Activated CD8-positive, alpha-beta T cell treated with anti-CD3 and anti-CD28 coated beads for 36 hours (primary cell): ENCODE data around the gene DOK3. TPM values are rescaled to one million over a fixed set of nuclear protein-coding genes. Genes with fewer than 3 reads are reported as not detected.

ENCODE experiments used
- ATAC-seq: fragments of 200-7000 bp; cut with Tn5 transposase; one replicate; pipeline ENCODE4 v1.10.0; 2021; ENCODE audit warnings: mild to moderate bottlenecking, moderate library complexity
- CTCF ChIA-PET: fragments of 350-600 bp; sonication (Branson Sonifier 250); formaldehyde crosslinking; loops from one replicate; lab custom pipeline; 2021; ENCODE audit warnings: antibody characterized with exemption; lab: Charles Lee
- POLR2A ChIA-PET: fragments of 350-600 bp; sonication (Branson Sonifier 250); formaldehyde crosslinking; loops from one replicate; lab custom pipeline; 2021; ENCODE audit warnings: antibody characterized with exemption; lab: Charles Lee
- DNase-seq: peaks from one replicate; pipeline ENCODE4 v3.0.0-alpha.2; 2020
- H3K27ac Mint-ChIP-seq: one replicate; pipeline ENCODE4 v1.8.0; 2021; ENCODE audit warnings: mild to moderate bottlenecking, mixed read lengths
- H3K27me3 Mint-ChIP-seq: one replicate; pipeline ENCODE4 v1.8.0; 2021; ENCODE audit warnings: mixed read lengths
- H3K36me3 Mint-ChIP-seq: one replicate; pipeline ENCODE4 v1.8.0; 2021; ENCODE audit warnings: low read depth, mixed read lengths
- H3K4me1 Mint-ChIP-seq: one replicate; pipeline ENCODE4 v1.8.0; 2021; ENCODE audit warnings: low read depth, mixed read lengths
- H3K4me3 Mint-ChIP-seq: one replicate; pipeline ENCODE4 v1.8.0; 2021; ENCODE audit warnings: mild to moderate bottlenecking, moderate library complexity, mixed read lengths
- H3K9me3 Mint-ChIP-seq: one replicate; pipeline ENCODE4 v1.8.0; 2021; ENCODE audit warnings: mixed read lengths
- CTCF ChIP-seq: fragments of 200-600 bp; IDR thresholded peaks from one replicate; pipeline ENCODE4 v1.8.0; 2022; ENCODE audit warnings: antibody characterized with exemption, mild to moderate bottlenecking
- intact Hi-C: fragments of 100-400 bp; cut with micrococcal nuclease; formaldehyde crosslinking; loops from one replicate; pipeline ENCODE4 v1.10.0; 2022
- total RNA-seq, 2 experiments: library from RNA; stranded (reverse); gene quantifications; one replicate each; pipeline ENCODE4 v1.2.3, GENCODE V29; 2021

Gene DOK3
- total RNA-seq, 2 experiments from 2014 or later = 7.4 to 8.0 TPM

DNA sequence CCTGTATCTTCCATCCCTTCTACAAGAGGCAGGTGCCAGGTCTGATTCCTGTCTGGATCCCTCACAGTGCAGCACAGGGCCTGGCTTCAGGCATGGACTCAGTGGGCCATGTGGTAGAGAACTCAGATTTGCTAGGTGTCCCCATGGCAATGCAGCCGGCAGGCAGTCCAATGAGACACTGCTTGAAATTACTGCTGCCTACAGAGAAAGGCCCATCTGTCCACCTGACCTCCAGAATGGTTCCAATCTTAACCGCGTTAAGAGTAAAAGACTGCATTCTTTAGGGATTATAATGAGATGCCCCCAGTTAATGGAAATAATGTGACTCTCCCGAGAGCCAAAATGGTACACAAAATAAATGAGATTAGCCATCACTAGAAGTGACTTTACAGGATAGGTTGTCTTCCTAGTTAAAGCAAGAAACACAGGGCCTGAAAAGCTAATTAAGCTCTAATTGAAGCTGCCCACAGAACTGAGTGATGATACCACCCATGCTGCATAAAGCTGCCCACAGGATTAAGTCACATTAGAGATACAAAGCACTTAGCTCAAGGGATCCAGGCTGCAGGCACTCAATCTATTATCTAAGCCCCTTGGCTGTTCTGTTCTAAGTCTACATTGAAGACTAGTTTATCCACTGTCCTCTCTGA, 33.3 kb upstream of the DOK3 start:
- no peak for DNase-seq
- no peaks in the 10 kb centered on the region for H3K27me3 Mint-ChIP-seq
- intact Hi-C loops = no loop called here
- no peak overlapping the region for H3K27ac Mint-ChIP-seq
- H3K9me3 Mint-ChIP-seq = no peaks in the 10 kb centered on the region
- no peak overlapping the region for H3K4me3 Mint-ChIP-seq
- H3K4me1 Mint-ChIP-seq = peaks cover 17% of the 10 kb centered on the region
- ChIA-PET CTCF (no interaction called here), POLR2A (interaction anchor here (0.7 kb wide), 1 partner anchor 9 kb away, joined by 3 read pairs; no protein-coding TSS in a partner anchor)
- H3K36me3 Mint-ChIP-seq = peaks cover 15% of the 10 kb centered on the region
- no peak for TF ChIP-seq CTCF
- ATAC-seq = no peak

DNA sequence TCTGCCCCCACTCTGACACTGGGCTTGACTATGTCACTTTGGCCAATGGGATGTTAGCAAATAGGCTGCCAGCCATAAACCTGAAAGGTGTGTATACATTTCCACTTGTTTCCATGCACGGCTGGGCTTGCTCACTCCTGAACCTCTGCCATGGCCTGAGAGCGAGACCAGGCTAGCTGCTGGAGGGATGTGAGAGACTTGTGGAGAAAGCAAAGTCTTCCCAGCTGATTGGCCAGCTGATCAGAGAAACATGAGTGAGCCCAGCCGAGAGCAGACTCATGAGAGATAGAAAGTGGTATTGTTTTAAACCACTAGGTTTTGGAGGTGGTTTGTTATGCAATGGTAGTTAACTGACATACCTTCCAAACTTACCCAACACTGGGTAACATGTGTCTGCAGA, 30.8 kb upstream of the DOK3 start:
- POLR2A ChIA-PET = no interaction called here
- DNase-seq (no peak), ATAC-seq (no peak)
- Mint-ChIP-seq H3K4me3 (no peak overlapping the region), H3K9me3 (no peaks in the 10 kb centered on the region), H3K27ac (no peak overlapping the region), H3K4me1 (peaks cover 4% of the 10 kb centered on the region), H3K36me3 (peaks cover 14% of the 10 kb centered on the region), H3K27me3 (no peaks in the 10 kb centered on the region)
- intact Hi-C loops = no loop called here
- TF ChIP-seq CTCF = no peak
- CTCF ChIA-PET = interaction anchor here (0.7 kb wide), 1 partner anchor 153 kb away, joined by 3 read pairs; no protein-coding TSS in a partner anchor

DNA sequence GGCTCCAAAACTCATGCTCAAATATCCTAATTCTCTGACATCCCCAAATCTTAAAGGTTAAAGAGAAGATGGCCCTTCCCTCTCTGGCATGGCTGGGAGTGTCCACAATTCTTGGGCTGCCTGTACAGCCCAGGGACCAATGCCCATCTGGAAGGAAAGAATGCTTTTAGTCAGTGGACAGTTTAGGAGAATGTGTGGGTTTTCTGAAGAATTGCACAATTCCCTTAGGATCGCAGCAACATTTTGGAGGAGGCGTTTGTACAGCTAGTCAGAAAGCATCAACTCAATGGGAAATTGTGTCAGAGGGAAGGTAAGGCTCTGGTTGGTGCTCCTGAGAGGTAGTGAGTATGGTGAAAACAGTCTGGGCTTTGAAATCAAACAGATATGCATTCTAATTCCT, 29.8 kb upstream of the DOK3 start:
- no peak for DNase-seq
- Mint-ChIP-seq H3K4me3 (no peak overlapping the region), H3K36me3 (peaks cover 15% of the 10 kb centered on the region), H3K27ac (no peak overlapping the region), H3K4me1 (peaks cover 4% of the 10 kb centered on the region), H3K27me3 (no peaks in the 10 kb centered on the region), H3K9me3 (no peaks in the 10 kb centered on the region)
- no peak for TF ChIP-seq CTCF
- intact Hi-C loops = no loop called here
- ATAC-seq = no peak
- ChIA-PET CTCF (interaction anchor here (1.8 kb wide), 1 partner anchor 38 kb away, joined by 6 read pairs; no protein-coding TSS in a partner anchor), POLR2A (no interaction called here)

DNA sequence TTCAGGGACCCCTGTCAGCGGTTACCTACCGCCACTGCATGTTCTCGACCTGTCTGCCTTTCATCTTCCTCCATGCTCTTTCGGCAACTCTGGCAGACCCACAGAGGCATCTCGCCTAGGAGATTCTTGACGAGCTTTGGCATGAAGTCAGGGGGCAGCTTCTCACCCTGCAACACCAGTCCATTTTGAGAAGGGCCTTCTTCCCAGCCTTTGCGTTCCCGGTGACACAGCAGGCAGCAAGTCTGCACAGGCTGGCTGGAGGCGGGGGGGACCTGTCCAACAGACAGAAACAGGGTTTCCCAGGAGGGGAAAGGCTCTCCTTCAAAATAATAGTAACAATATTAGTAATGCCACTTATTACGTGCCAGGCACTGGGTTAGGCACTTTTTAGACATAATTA, 29.2 kb upstream of the DOK3 start:
- ChIA-PET POLR2A (interaction anchor here (0.7 to 1.3 kb wide), 3 partner anchors 15 to 62 kb away, joined by 3 read pairs; partner anchors contain the start of gene DDX41), CTCF (interaction anchor here (1.8 kb wide), 1 partner anchor 38 kb away, joined by 6 read pairs; no protein-coding TSS in a partner anchor)

More for the DNA sequence above, 29.2 kb upstream of the DOK3 start:
- H3K27ac Mint-ChIP-seq = no peak overlapping the region
- no peak for DNase-seq
- intact Hi-C loops = no loop called here
- no peak for TF ChIP-seq CTCF
- H3K36me3 Mint-ChIP-seq = peaks cover 14% of the 10 kb centered on the region
- H3K4me1 Mint-ChIP-seq = peaks cover 4% of the 10 kb centered on the region
- H3K9me3 Mint-ChIP-seq = no peaks in the 10 kb centered on the region
- H3K27me3 Mint-ChIP-seq = no peaks in the 10 kb centered on the region
- ATAC-seq = no peak
- H3K4me3 Mint-ChIP-seq = no peak overlapping the region
